Measurements from ENCODE around the gene USH2A.

DNA sequence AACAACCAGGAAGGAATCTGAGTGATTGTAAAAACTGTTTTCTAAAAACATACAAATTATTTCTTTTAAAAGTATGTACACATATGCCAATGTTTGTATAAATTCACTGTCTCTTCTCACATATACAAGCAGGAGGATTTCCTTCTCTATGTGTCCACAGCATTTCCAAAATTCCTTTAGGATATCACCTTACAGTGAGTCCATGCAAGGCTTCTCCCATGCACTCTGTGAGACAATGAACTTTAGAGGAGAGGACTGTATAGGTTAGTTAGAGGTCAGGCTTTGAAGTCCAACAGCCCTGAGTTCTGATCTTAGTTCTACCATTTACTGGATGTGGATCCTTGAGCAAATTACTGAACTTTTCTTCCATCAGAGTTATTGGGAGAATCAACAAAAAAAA, 34.1 kb upstream of the USH2A start:
- TF ChIP-seq, protein P1, sequence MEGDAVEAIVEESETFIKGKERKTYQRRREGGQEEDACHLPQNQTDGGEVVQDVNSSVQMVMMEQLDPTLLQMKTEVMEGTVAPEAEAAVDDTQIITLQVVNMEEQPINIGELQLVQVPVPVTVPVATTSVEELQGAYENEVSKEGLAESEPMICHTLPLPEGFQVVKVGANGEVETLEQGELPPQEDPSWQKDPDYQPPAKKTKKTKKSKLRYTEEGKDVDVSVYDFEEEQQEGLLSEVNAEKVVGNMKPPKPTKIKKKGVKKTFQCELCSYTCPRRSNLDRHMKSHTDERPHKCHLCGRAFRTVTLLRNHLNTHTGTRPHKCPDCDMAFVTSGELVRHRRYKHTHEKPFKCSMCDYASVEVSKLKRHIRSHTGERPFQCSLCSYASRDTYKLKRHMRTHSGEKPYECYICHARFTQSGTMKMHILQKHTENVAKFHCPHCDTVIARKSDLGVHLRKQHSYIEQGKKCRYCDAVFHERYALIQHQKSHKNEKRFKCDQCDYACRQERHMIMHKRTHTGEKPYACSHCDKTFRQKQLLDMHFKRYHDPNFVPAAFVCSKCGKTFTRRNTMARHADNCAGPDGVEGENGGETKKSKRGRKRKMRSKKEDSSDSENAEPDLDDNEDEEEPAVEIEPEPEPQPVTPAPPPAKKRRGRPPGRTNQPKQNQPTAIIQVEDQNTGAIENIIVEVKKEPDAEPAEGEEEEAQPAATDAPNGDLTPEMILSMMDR (IDR thresholded peaks at IDR 0.05; ENCODE audit: borderline replicate concordance, extremely low read depth, low read length, poor library complexity, severe bottlenecking), result no peak
- TF ChIP-seq EZH2 (IDR thresholded peaks at IDR 0.05; ENCODE audit: borderline replicate concordance, low read depth, low read length, severe bottlenecking), result no peak

Measured in DND-41 (cell line).